Skeletal muscle tissue (tissue), 4 donors: Measurements from ENCODE around the gene LPAR3. TPM values are rescaled to one million over a fixed set of nuclear protein-coding genes. Genes with fewer than 3 reads are reported as not detected.
"Not testable (repeated sequence)": the region's sequence is repeated elsewhere in the genome, so short reads cannot be mapped to it uniquely, and the experiment has no call there.

Experiments
- H3K27ac ChIP-seq: one replicate; pipeline ENCODE4 v1.7.0; 2013; ENCODE audit warnings: mild to moderate bottlenecking, low read depth, low read length, inconsistent platforms
- H3K27me3 ChIP-seq, 3 donors: one replicate each; pipeline ENCODE4 v1.7.0; 2013; ENCODE audit warnings: low read length in 3 of 3; ENCODE audit not compliant: control insufficient read depth in 3 of 3, insufficient read depth in 3 of 3
- H3K36me3 ChIP-seq, 3 donors: one replicate each; pipeline ENCODE4 v1.7.0; 2013; ENCODE audit warnings: low read length in 3 of 3; ENCODE audit not compliant: control insufficient read depth in 3 of 3, insufficient read depth in 3 of 3
- H3K4me1 ChIP-seq, 3 donors: one replicate each; pipeline ENCODE4 v1.7.0; 2013; ENCODE audit warnings: low read length in 3 of 3, mild to moderate bottlenecking in 3 of 3; ENCODE audit not compliant: control insufficient read depth in 3 of 3, insufficient read depth in 3 of 3
- H3K4me3 ChIP-seq, 3 donors: one replicate each; pipeline ENCODE4 v1.7.0; 2013; ENCODE audit warnings: low read length in 3 of 3
- H3K9ac ChIP-seq, 3 donors: one replicate each; pipeline ENCODE4 v1.7.0; 2013; ENCODE audit warnings: low read length in 3 of 3, mild to moderate bottlenecking in 3 of 3, moderate library complexity in 2 of 3, low read depth in 1 of 3
- H3K9me3 ChIP-seq, 3 donors: one replicate each; pipeline ENCODE4 v1.7.0; 2013; ENCODE audit warnings: low read length in 3 of 3; ENCODE audit not compliant: control insufficient read depth in 3 of 3
- total RNA-seq: library from RNA; depleted of rRNA; stranded (reverse); fragments of >200 nt; gene quantifications from one replicate; pipeline ENCODE4 v1.2.3, GENCODE V29; 2014
- donor health status: Osteomylitis.

The LPAR3 gene
- total RNA-seq, 1 donor from 2014 or later, result under 0.01 TPM

- H3K9me3 ChIP-seq, result no peaks in the 10 kb centered on the region
- H3K9ac ChIP-seq, result no peak overlapping the region
- no peak overlapping the region for H3K4me3 ChIP-seq
- H3K36me3 ChIP-seq, result no peaks in the 10 kb centered on the region
- no peaks in the 10 kb centered on the region for H3K27me3 ChIP-seq
- no peak overlapping the region for H3K27ac ChIP-seq
- no peaks in the 10 kb centered on the region for H3K4me1 ChIP-seq
These were observed 36.0 kb upstream of the LPAR3 start for GRCh38 chr1:84928979-84929378.

GRCh38 chr1:84923317-84923716 lies 30.3 kb upstream of the LPAR3 start:
- H3K9me3 ChIP-seq, result no peaks in the 10 kb centered on the region
- no peaks in the 10 kb centered on the region for H3K27me3 ChIP-seq
- no peaks in the 10 kb centered on the region for H3K4me1 ChIP-seq
- no peak overlapping the region for H3K9ac ChIP-seq
- H3K27ac ChIP-seq, result no peak overlapping the region
- H3K36me3 ChIP-seq, result no peaks in the 10 kb centered on the region
- no peak overlapping the region for H3K4me3 ChIP-seq

GRCh38 chr1:84920159-84920558 lies 27.2 kb upstream of the LPAR3 start:
- H3K9me3 ChIP-seq, result no peaks in the 10 kb centered on the region
- H3K27me3 ChIP-seq, result no peaks in the 10 kb centered on the region
- no peak overlapping the region for H3K4me3 ChIP-seq
- no peaks in the 10 kb centered on the region for H3K36me3 ChIP-seq
- no peaks in the 10 kb centered on the region for H3K4me1 ChIP-seq
- no peak overlapping the region for H3K9ac ChIP-seq
- H3K27ac ChIP-seq, result no peak overlapping the region

GRCh38 chr1:84919461-84919970 lies 26.5 kb upstream of the LPAR3 start:
- no peak overlapping the region for H3K27ac ChIP-seq
- H3K9ac ChIP-seq, result no peak overlapping the region
- H3K27me3 ChIP-seq, result no peaks in the 10 kb centered on the region
- H3K36me3 ChIP-seq, result no peaks in the 10 kb centered on the region
- no peaks in the 10 kb centered on the region for H3K9me3 ChIP-seq
- no peak overlapping the region for H3K4me3 ChIP-seq
- H3K4me1 ChIP-seq, result no peaks in the 10 kb centered on the region

GRCh38 chr1:84918726-84919336 lies 25.8 kb upstream of the LPAR3 start:
- Histone ChIP-seq H3K4me3 (no peak overlapping the region), H3K9ac (no peak overlapping the region), H3K36me3 (no peaks in the 10 kb centered on the region), H3K4me1 (no peaks in the 10 kb centered on the region), H3K27me3 (no peaks in the 10 kb centered on the region), H3K27ac (no peak overlapping the region), H3K9me3 (no peaks in the 10 kb centered on the region)

GRCh38 chr1:84916897-84917296 lies 23.9 kb upstream of the LPAR3 start:
- no peak overlapping the region for H3K4me3 ChIP-seq
- no peak overlapping the region for H3K9ac ChIP-seq
- no peaks in the 10 kb centered on the region for H3K27me3 ChIP-seq
- H3K36me3 ChIP-seq, result no peaks in the 10 kb centered on the region
- no peak overlapping the region for H3K27ac ChIP-seq
- H3K4me1 ChIP-seq, result no peaks in the 10 kb centered on the region
- no peaks in the 10 kb centered on the region for H3K9me3 ChIP-seq

GRCh38 chr1:84913555-84913892 lies 20.5 kb upstream of the LPAR3 start:
- Histone ChIP-seq H3K27me3 (no peaks in the 10 kb centered on the region), H3K4me1 (no peaks in the 10 kb centered on the region), H3K9ac (no peak overlapping the region), H3K9me3 (no peaks in the 10 kb centered on the region), H3K36me3 (no peaks in the 10 kb centered on the region), H3K4me3 (no peak overlapping the region), H3K27ac (no peak overlapping the region)

GRCh38 chr1:84912726-84913554 lies 19.9 kb upstream of the LPAR3 start:
- H3K9ac ChIP-seq, result no peak overlapping the region
- H3K9me3 ChIP-seq, result no peaks in the 10 kb centered on the region
- H3K36me3 ChIP-seq, result no peaks in the 10 kb centered on the region
- no peaks in the 10 kb centered on the region for H3K4me1 ChIP-seq
- no peaks in the 10 kb centered on the region for H3K27me3 ChIP-seq
- no peak overlapping the region for H3K27ac ChIP-seq
- no peak overlapping the region for H3K4me3 ChIP-seq

GRCh38 chr1:84908746-84909464 lies 15.9 kb upstream of the LPAR3 start:
- not testable (repeated sequence) for H3K4me3 ChIP-seq, H3K9me3 ChIP-seq, H3K27ac ChIP-seq, H3K36me3 ChIP-seq, H3K27me3 ChIP-seq, H3K4me1 ChIP-seq, H3K9ac ChIP-seq
